H1 (cell line): ENCODE results near the gene LMAN1. TPM values are rescaled to one million over a fixed set of nuclear protein-coding genes. Genes with fewer than 3 reads are reported as not detected.

Experiments used
- CTCF ChIA-PET: fragments of 300-600 bp; sonication (Branson Sonifier 250); formaldehyde crosslinking; loops from one replicate; lab custom pipeline; 2021; ENCODE audit not compliant: partially characterized antibody; lab: Charles Lee
- POLR2A ChIA-PET: fragments of 300-600 bp; sonication (Branson Sonifier 250); formaldehyde crosslinking; loops from one replicate; lab custom pipeline; 2021; ENCODE audit warnings: inconsistent platforms; ENCODE audit not compliant: partially characterized antibody; lab: Charles Lee
- DNase-seq, 2 experiments: peaks; one replicate each; pipeline versions ENCODE4 v3.0.0 to v3.0.0-alpha.2; 2010 to 2022; ENCODE audit warnings: low spot score in 2 of 2, low read depth in 1 of 2, mixed read lengths in 1 of 2
- FAIRE-seq: peaks from 2 replicates; lab custom pipeline; 2011; peaks lifted over from hg19 to GRCh38; lab: Jason Lieb, UNC
- H2AFZ ChIP-seq: 2 replicates; pipeline ENCODE4 v1.8.1; 2012; ENCODE audit warnings: low read length, inconsistent platforms
- H2AK5ac ChIP-seq: 2 replicates; pipeline ENCODE4 v1.6.1; 2013; ENCODE audit warnings: low read depth, low read length
- H2BK120ac ChIP-seq: replicated peaks from 2 replicates; pipeline ENCODE3; 2013; ENCODE audit warnings: low read depth, low read length, inconsistent platforms
- H2BK12ac ChIP-seq: 2 replicates; pipeline ENCODE4 v1.6.1; 2013; ENCODE audit warnings: low read depth, low read length
- H2BK15ac ChIP-seq: 2 replicates; pipeline ENCODE4 v1.6.1; 2013; ENCODE audit warnings: low read length
- H2BK20ac ChIP-seq: 2 replicates; pipeline ENCODE4 v1.6.1; 2013; ENCODE audit warnings: low read length
- H2BK5ac ChIP-seq: 2 replicates; pipeline ENCODE4 v1.6.1; 2013; ENCODE audit warnings: low read depth, low read length
- H3K14ac ChIP-seq: 2 replicates; pipeline ENCODE4 v1.6.1; 2013; ENCODE audit warnings: inconsistent platforms; ENCODE audit not compliant: insufficient read length
- H3K18ac ChIP-seq: 2 replicates; pipeline ENCODE4 v1.6.1; 2013; ENCODE audit warnings: low read length; ENCODE audit errors: extremely low read depth
- H3K23ac ChIP-seq: 2 replicates; pipeline ENCODE4 v1.6.1; 2013; ENCODE audit warnings: inconsistent platforms; ENCODE audit not compliant: insufficient read length
- H3K23me2 ChIP-seq: 2 replicates; pipeline ENCODE4 v1.6.1; 2013; ENCODE audit warnings: low read depth, low read length
- H3K27ac ChIP-seq: 2 replicates; pipeline ENCODE4 v1.6.1; 2011; ENCODE audit warnings: low read depth, low read length, inconsistent platforms
- H3K27me3 ChIP-seq, 4 experiments: replicated peaks in 1 of 4; 1 replicate in 1 of 4; 2 replicates in 3 of 4; pipeline versions ENCODE4 v1.6.1 to v1.8.1; 2011 to 2013; ENCODE audit warnings: low read length in 3 of 4, mild to moderate bottlenecking in 3 of 4, inconsistent platforms in 2 of 4, mixed read lengths in 2 of 4, moderate library complexity in 1 of 4; ENCODE audit not compliant: control insufficient read depth in 3 of 4, insufficient read depth in 3 of 4; ENCODE audit errors: extremely low read depth in 1 of 4
- H3K36me3 ChIP-seq, 4 experiments: 2 replicates each; pipeline versions ENCODE4 v1.6.1 to v1.8.1; 2011 to 2013; ENCODE audit warnings: mild to moderate bottlenecking in 4 of 4, low read length in 3 of 4, moderate library complexity in 2 of 4, control low read depth in 1 of 4, inconsistent platforms in 1 of 4; ENCODE audit not compliant: insufficient read depth in 4 of 4, control insufficient read depth in 2 of 4
- H3K4ac ChIP-seq: replicated peaks from 2 replicates; pipeline ENCODE3; 2013; ENCODE audit warnings: low read length, low read depth, mixed read lengths, inconsistent platforms; ENCODE audit not compliant: insufficient read length
- H3K4me1 ChIP-seq, 4 experiments: replicated peaks in 1 of 4; 1 replicate in 1 of 4; 2 replicates in 3 of 4; pipeline versions ENCODE4 v1.6.1 to v1.8.1; 2011 to 2013; ENCODE audit warnings: low read length in 3 of 4, inconsistent platforms in 2 of 4, mixed read lengths in 1 of 4; ENCODE audit not compliant: insufficient read depth in 4 of 4, control insufficient read depth in 3 of 4
- H3K4me2 ChIP-seq, 2 experiments: 2 replicates each; pipeline versions ENCODE4 v1.6.1 to v1.8.1; 2011 to 2013; ENCODE audit warnings: low read depth in 2 of 2, low read length in 2 of 2, control low read depth in 1 of 2, inconsistent platforms in 1 of 2, mild to moderate bottlenecking in 1 of 2; ENCODE audit not compliant: insufficient read depth in 1 of 2
- H3K4me3 ChIP-seq, 4 experiments: fragments of 200-600, 300-600 bp in 1 of 4; sonication (generic), shearing (Covaris generic), sonication (Bioruptor Twin) in 1 of 4; 2 replicates each; pipeline versions ENCODE4 v1.5.1 to v1.8.1; 2011 to 2016; ENCODE audit warnings: low read length in 4 of 4, low read depth in 3 of 4, control low read depth in 2 of 4, inconsistent platforms in 2 of 4, mild to moderate bottlenecking in 2 of 4, mixed read lengths in 1 of 4, moderate library complexity in 1 of 4; ENCODE audit not compliant: insufficient read depth in 2 of 4; ENCODE audit errors: extremely low read depth in 1 of 4
- H3K56ac ChIP-seq: replicated peaks from 2 replicates; pipeline ENCODE3; 2013; ENCODE audit warnings: low read depth, mild to moderate bottlenecking, mixed read lengths, low read length, inconsistent platforms; ENCODE audit not compliant: insufficient read length
- H3K79me1 ChIP-seq: 2 replicates; pipeline ENCODE4 v1.6.1; 2013; ENCODE audit warnings: low read depth, low read length, control low read depth
- H3K79me2 ChIP-seq, 2 experiments: 2 replicates each; pipeline versions ENCODE4 v1.6.1 to v1.8.1; 2012 to 2013; ENCODE audit warnings: low read length in 2 of 2, mild to moderate bottlenecking in 2 of 2, inconsistent platforms in 1 of 2; ENCODE audit not compliant: insufficient read depth in 2 of 2, control insufficient read depth in 1 of 2
- H3K9ac ChIP-seq, 4 experiments: replicated peaks in 1 of 4; 1 replicate in 1 of 4; 2 replicates in 3 of 4; pipeline versions ENCODE4 v1.6.1 to v1.8.1; 2011 to 2013; ENCODE audit warnings: low read depth in 3 of 4, low read length in 3 of 4, control low read depth in 2 of 4, mild to moderate bottlenecking in 2 of 4, moderate library complexity in 2 of 4, inconsistent platforms in 1 of 4; ENCODE audit errors: extremely low read depth in 1 of 4
- H3K9me3 ChIP-seq, 2 experiments: 2 replicates each; pipeline versions ENCODE4 v1.6.1 to v1.8.1; 2012 to 2013; ENCODE audit warnings: mild to moderate bottlenecking in 2 of 2, moderate library complexity in 2 of 2, control low read depth in 1 of 2, inconsistent platforms in 1 of 2, low read depth in 1 of 2, low read length in 1 of 2, mixed read lengths in 1 of 2; ENCODE audit not compliant: insufficient read depth in 2 of 2
- H4K20me1 ChIP-seq, 2 experiments: replicated peaks in 1 of 2; 2 replicates each; pipeline versions ENCODE3 to v1.8.1; 2011 to 2013; ENCODE audit warnings: inconsistent platforms in 2 of 2, low read length in 2 of 2, mild to moderate bottlenecking in 1 of 2; ENCODE audit not compliant: insufficient read depth in 2 of 2, control insufficient read depth in 1 of 2
- H4K5ac ChIP-seq: 2 replicates; pipeline ENCODE4 v1.6.1; 2013; ENCODE audit warnings: low read length, low read depth, mixed read lengths, inconsistent platforms; ENCODE audit not compliant: insufficient read length
- H4K8ac ChIP-seq: 2 replicates; pipeline ENCODE4 v1.8.0; 2013; ENCODE audit warnings: mild to moderate bottlenecking, moderate library complexity, low read length, inconsistent platforms; ENCODE audit not compliant: insufficient read depth; ENCODE audit errors: extremely low read depth
- H4K91ac ChIP-seq: replicated peaks from 2 replicates; pipeline ENCODE3; 2013; ENCODE audit warnings: low read length, mixed read lengths, inconsistent platforms; ENCODE audit not compliant: insufficient read length
- CBX8 ChIP-seq: fragments of 300-800, 300-1000 bp; sonication (generic); IDR thresholded peaks from 2 replicates; pipeline ENCODE4 v1.7.1; 2016; ENCODE audit warnings: low read depth, low read length, borderline replicate concordance
- EGR1 ChIP-seq: IDR thresholded peaks from 2 replicates; pipeline ENCODE4 v1.6.1; 2011; ENCODE audit warnings: low read depth, low read length, borderline replicate concordance
- EZH2 ChIP-seq: fragments of 200-600 bp; sonication (generic); IDR thresholded peaks from 2 replicates; pipeline ENCODE4 v1.7.1; 2012; ENCODE audit warnings: low read depth, mild to moderate bottlenecking, moderate library complexity, low read length, inconsistent platforms; ENCODE audit not compliant: severe bottlenecking
- FOSL1 ChIP-seq: IDR thresholded peaks from 2 replicates; pipeline ENCODE4 v1.6.1; 2011; ENCODE audit warnings: mild to moderate bottlenecking, low read depth, low read length, moderate library complexity; ENCODE audit not compliant: insufficient read depth
- HDAC2 ChIP-seq, 2 experiments: fragments of 300-600 bp in 1 of 2; sonication (generic) in 1 of 2; IDR thresholded peaks; 2 replicates each; pipeline ENCODE4 v1.6.1; 2011 to 2012; ENCODE audit warnings: low read depth in 2 of 2, low read length in 2 of 2, mild to moderate bottlenecking in 2 of 2, moderate library complexity in 2 of 2, borderline replicate concordance in 1 of 2, inconsistent platforms in 1 of 2
- POLR2AphosphoS5 ChIP-seq: IDR thresholded peaks from 2 replicates; pipeline ENCODE4 v1.6.1; 2011; ENCODE audit warnings: low read depth, low read length
- RFX5 ChIP-seq: IDR thresholded peaks from 2 replicates; pipeline ENCODE4 v1.6.1; 2011; ENCODE audit warnings: low read depth, low read length, improper control_type of control experiment, borderline replicate concordance
- SP1 ChIP-seq: IDR thresholded peaks from 2 replicates; pipeline ENCODE4 v1.6.1; 2011; ENCODE audit warnings: low read depth, low read length
- SP2 ChIP-seq: IDR thresholded peaks from 2 replicates; pipeline ENCODE4 v1.6.1; 2012; ENCODE audit warnings: mild to moderate bottlenecking, low read length, inconsistent platforms
- TBP ChIP-seq: IDR thresholded peaks from 2 replicates; pipeline ENCODE4 v1.6.1; 2011; ENCODE audit warnings: low read depth, low read length, improper control_type of control experiment
- ZNF274 ChIP-seq: IDR thresholded peaks from 2 replicates; pipeline ENCODE4 v1.7.0; 2012; ENCODE audit warnings: low read length, borderline replicate concordance; ENCODE audit errors: extremely low read depth
- WGBS, 2 experiments: shearing (Covaris generic) in 1 of 2; methylation state at CpG; one replicate each; pipeline versions ENCODE4 v1.1.6 to v1.1.7; 2013 to 2015; ENCODE audit warnings: low lambda C conversion rate in 2 of 2, mixed read lengths in 2 of 2, inconsistent platforms in 1 of 2, low coverage in 1 of 2, missing lambda C conversion rate in 1 of 2; ENCODE audit not compliant: insufficient replicate concordance in 2 of 2, insufficient coverage in 1 of 2, insufficient read length in 1 of 2; ENCODE audit errors: extremely low coverage in 1 of 2, missing lambda C conversion rate in 1 of 2; 5-methylcytosine and 5-hydroxymethylcytosine counted together
- polyA plus RNA-seq, 7 experiments: library from polyadenylated mRNA; depleted of rRNA in 3 of 7; stranded (reverse) in 5 of 7; unstranded in 2 of 7; fragments of >200 nt in 5 of 7; fragments of 200-250 nt in 2 of 7; gene quantifications; 1 replicate in 5 of 7; 2 replicates in 1 of 7; 4 replicates in 1 of 7; pipeline versions ENCODE4 v1.2.1 to v1.2.3, GENCODE V29; 2011 to 2013; ENCODE audit warnings: missing spikeins in 2 of 7, mixed read lengths in 2 of 7
- total RNA-seq: library from RNA; stranded (reverse); fragmentation: NEBNext Ultra II Directional; extraction: Animal tissue kit (Norgen Biotek cat#: 25700); gene quantifications from 2 replicates; pipeline ENCODE4 v1.2.1, GENCODE V29; 2021
- TF ChIP-seq, protein P1 (sequence below): IDR thresholded peaks from 2 replicates; pipeline ENCODE4 v1.6.1; 2011; ENCODE audit warnings: low read length, improper control_type of control experiment

LMAN1 gene
- total and polyA plus RNA-seq, 2 of the 8 experiments (the other 6 are each of a cell fraction or from before 2014, with no cell fraction given) = 20.3 to 73.6 TPM

DNA sequence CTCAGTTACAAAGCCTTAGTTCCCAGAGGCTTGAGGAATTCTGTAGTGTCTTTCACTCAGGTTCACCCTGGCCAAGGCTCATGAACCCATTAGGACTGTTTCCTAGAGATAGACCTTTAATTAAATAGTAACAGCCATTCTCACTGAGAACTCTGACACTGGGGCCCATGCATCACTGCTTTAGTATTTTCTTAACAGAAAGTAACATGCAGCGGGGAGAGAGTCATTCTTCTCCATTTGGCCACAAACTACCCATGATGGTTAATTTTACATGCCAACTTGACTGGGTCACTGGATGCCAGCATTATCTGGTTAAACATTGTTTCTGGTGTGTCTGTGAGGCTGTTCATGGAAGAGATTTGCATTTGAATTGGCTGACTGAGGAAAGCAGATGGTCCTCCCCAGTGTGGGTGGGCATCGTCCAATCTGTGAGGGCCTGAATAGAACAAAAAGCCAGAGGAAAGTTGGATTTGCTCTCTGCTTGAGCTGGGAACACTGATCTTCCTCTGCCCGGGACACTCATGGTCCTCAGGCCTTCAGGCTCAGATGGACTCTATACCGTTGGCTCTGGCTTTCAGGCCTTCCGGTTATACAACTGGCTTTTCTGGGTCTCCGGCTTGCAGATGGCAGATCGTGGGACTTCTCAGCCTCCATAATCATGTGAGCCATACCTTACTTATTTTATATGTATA, 35.0 kb downstream of the LMAN1 start:
- H2BK15ac ChIP-seq = no peak overlapping the region
- no peak overlapping the region for H2BK5ac ChIP-seq
- CTCF ChIA-PET = interaction anchor here (1.0 kb wide), 1 partner anchor 78 kb away, joined by 3 read pairs; no protein-coding TSS in a partner anchor
- no peak overlapping the region for H4K8ac ChIP-seq
- H3K4ac ChIP-seq = no peak overlapping the region
- H3K9ac ChIP-seq = no peak overlapping the region
- POLR2A ChIA-PET = interaction anchor here (0.9 kb wide), 1 partner anchor 15 kb away, joined by 3 read pairs; no protein-coding TSS in a partner anchor
- H3K27me3 ChIP-seq = no peaks in the 10 kb centered on the region
- H2AFZ ChIP-seq = no peak overlapping the region
- H3K23me2 ChIP-seq = no peaks in the 10 kb centered on the region
- H3K27ac ChIP-seq = no peak overlapping the region
- no peak overlapping the region for H2BK120ac ChIP-seq
- H3K9me3 ChIP-seq = no peaks in the 10 kb centered on the region
- DNase-seq (no peak), FAIRE-seq (no peak)
- H2BK12ac ChIP-seq = no peak overlapping the region
- H4K91ac ChIP-seq = no peak overlapping the region
- H3K4me2 ChIP-seq = no peak overlapping the region
- H3K4me3 ChIP-seq = no peak overlapping the region
- no peaks in the 10 kb centered on the region for H3K79me2 ChIP-seq
- no peaks in the 10 kb centered on the region for H3K4me1 ChIP-seq
- H4K5ac ChIP-seq = no peak overlapping the region
- H4K20me1 ChIP-seq = no peaks in the 10 kb centered on the region
- no peaks in the 10 kb centered on the region for H3K79me1 ChIP-seq
- no peak overlapping the region for H3K14ac ChIP-seq
- H2BK20ac ChIP-seq = no peak overlapping the region
- H3K56ac ChIP-seq = no peak overlapping the region
- 94% methylated on average over 7 of the region's 7 CpGs; no CpG with 5 or more reads in 1 of the 2 experiments for WGBS, 2 experiments
- no peak overlapping the region for H2AK5ac ChIP-seq
- H3K18ac ChIP-seq = no peak overlapping the region
- H3K36me3 ChIP-seq = peaks cover 0 to 16% (median 6%) of the 10 kb centered on the region in 4 experiments; a peak in 4 of 8 replicates
- H3K23ac ChIP-seq = no peak overlapping the region
- TF ChIP-seq RFX5 (no peak), FOSL1 (no peak), HDAC2 (IDR thresholded peaks at IDR 0.05; ENCODE audit: borderline replicate concordance in 1 of 2, low read depth in 2 of 2, low read length in 2 of 2) (no peak), ZNF274 (no peak), CBX8 (no peak), EGR1 (no peak), SP2 (no peak), SP1 (no peak), POLR2AphosphoS5 (no peak), EZH2 (no peak), TBP (no peak)
- TF ChIP-seq, protein P1, sequence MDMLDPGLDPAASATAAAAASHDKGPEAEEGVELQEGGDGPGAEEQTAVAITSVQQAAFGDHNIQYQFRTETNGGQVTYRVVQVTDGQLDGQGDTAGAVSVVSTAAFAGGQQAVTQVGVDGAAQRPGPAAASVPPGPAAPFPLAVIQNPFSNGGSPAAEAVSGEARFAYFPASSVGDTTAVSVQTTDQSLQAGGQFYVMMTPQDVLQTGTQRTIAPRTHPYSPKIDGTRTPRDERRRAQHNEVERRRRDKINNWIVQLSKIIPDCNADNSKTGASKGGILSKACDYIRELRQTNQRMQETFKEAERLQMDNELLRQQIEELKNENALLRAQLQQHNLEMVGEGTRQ = no peak
